Measurements from ENCODE around the gene AURKAIP1. TPM values are rescaled to one million over a fixed set of nuclear protein-coding genes. Genes with fewer than 3 reads are reported as not detected.

AURKAIP1 gene
- polyA plus RNA-seq, 5 donors = 36.5 to 88.5 (median 46.3) TPM

- no peak for DNase-seq
Observed at GRCh38 chr1:1365875-1366698, 8.9 kb downstream of the AURKAIP1 start.

DNA sequence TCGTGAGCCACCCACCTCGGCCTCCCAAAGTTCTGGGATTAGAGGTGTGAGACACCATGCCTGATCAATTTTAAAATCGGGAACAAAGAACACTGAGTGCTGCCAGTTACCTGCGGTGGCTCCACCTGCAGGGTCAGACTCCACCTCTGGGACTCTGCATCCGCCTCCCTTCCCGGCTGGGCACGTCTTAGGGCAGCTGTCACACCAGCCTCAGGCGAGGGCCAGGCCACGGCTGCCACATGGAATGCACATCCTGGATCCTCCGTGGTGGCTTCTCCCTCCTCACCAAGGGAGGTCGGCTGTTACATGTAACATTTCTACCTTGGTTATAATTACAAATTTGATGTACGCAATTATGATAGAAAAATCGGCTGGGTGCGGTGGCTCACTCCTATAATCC lies 10.7 kb downstream of the AURKAIP1 start:
- DNase-seq = no peak

DNA sequence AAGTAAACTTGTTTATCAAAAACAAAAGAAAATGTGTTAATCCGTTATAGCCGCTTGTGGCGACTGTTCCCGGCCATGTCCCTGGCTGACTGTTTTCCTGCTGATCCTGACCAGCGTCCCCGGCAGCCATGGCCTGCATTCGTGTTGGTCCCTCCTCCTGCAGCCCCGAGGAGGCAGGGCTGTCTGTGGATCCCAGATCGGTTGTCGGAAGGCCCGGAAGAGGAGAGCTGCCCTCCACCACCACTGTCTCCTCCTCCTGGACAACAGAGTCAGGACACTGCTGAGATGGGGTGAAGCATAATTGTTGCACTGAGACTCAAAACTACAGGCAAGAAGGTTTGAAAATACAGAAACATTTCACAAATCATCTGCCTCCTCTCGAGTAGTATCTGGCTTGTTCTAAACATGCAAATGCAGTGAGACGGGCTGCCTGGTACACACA lies 13.0 kb downstream of the AURKAIP1 start:
- no peak for DNase-seq

- DNase-seq = no peak
Observed at GRCh38 chr1:1361233-1361981, 13.6 kb downstream of the AURKAIP1 start.

DNA sequence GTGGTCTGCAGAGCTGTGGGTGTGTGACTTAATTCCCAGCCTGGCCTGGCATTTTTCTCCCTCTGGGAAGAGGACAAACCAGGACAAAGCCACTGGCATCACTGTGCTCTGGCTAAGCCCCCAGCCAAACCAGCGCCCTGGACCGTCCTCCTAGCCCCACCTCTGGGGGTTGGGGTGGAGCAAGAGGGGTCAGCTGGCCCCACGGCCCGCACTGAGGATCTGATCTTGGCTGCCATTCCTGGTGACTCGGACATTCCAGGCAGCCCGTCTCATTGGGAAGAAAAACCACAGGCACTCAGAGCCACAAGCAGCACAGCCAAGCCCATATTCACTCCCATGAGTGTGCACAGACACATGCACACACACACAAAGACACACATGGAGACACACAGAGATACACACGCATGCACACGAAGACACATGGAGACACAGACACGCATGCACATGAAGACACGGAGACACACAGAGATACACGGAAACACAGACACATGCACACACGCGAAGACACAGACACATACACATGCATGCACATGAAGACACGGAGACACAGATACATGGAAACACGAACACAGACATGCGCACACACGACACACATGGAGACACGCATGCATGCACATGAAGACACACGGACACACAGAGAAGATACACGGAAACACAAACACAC lies 14.4 kb downstream of the AURKAIP1 start:
- DNase-seq = no peak

- no peak for DNase-seq
Observed at GRCh38 chr1:1359664-1360468, 15.1 kb downstream of the AURKAIP1 start.

GRCh38 chr1:1359308-1359663 lies 15.7 kb downstream of the AURKAIP1 start:
- no peak for DNase-seq

- DNase-seq = peak; percentile 89
Observed at GRCh38 chr1:1358433-1359271, 16.4 kb downstream of the AURKAIP1 start, which contains the start of gene MXRA8. TSS of gene MXRA8 (minus strand) at chr1:1358555. CDS start at chr1:1358504, 51 bp downstream.

- DNase-seq = peak in 1 of 2 donors; percentile 62
Observed at GRCh38 chr1:1357871-1358432, 17.1 kb downstream of the AURKAIP1 start.

DNA sequence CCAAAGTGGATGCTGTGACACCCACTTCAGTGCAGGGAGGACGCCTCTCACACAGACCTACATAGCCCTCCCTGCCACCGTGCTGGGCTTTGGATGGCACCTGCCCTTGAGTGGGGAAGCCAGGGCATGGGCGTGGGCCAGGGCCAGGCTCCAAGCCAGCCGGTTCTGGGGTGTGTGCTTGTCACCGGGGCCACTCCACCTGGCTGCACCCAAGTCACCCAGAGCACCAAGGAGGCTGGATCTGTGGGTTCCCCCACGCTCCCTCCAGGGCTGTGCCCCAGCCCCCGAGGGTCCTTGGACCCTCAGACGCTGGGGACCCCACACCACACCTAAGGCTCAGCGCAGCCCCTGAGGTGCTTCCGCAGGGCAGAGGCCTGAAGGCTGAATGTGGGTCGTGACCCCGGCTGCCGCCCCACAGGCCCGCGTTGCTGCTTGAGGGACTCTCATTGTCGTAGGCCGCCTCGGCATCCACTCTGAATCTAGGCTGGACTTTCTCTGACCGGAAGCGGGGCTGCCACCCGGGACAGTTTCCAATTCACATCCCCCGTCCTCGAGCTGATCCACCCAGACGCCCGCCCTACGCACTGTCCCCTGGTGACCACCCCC lies 18.1 kb downstream of the AURKAIP1 start:
- DNase-seq = no peak

DNA sequence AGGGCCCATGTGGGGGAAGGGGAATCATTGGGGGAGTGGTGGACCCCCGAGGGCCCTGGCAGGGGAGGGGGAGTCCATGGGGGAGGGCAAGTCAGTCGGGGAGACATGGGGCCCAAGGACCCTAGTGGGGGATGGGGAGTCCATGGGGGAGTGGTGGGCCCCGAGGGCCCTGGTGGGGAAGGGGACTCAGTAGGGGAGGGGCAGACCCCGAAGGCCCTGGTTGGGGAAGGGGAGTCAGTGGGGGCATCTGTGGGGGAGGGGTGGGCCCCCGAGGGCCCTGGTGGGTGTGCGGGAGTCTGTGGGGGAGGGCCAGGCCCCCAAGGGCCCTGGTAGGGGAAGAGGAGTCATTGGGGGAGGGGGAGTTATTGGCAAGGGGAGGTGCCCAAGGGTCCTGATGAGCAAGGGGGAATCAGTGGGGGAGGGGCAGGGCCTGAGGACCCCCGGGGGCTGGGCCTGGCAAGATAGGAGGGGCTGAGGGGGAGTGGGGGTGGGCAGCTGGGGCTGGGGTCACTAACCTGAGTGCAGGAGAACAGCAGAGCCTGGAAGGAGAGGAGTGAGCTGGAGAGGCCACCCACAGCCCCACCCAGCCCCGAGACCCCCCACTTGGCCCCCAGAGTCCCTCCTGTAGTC lies 18.7 kb downstream of the AURKAIP1 start:
- no peak for DNase-seq

GRCh38 chr1:1355416-1355815 lies 19.6 kb downstream of the AURKAIP1 start:
- DNase-seq = no peak

GRCh38 chr1:1354271-1355247 lies 20.4 kb downstream of the AURKAIP1 start:
- no peak for DNase-seq

GRCh38 chr1:1353389-1354151 lies 21.4 kb downstream of the AURKAIP1 start:
- no peak for DNase-seq

GRCh38 chr1:1352786-1353388 lies 22.1 kb downstream of the AURKAIP1 start:
- DNase-seq = no peak

DNA sequence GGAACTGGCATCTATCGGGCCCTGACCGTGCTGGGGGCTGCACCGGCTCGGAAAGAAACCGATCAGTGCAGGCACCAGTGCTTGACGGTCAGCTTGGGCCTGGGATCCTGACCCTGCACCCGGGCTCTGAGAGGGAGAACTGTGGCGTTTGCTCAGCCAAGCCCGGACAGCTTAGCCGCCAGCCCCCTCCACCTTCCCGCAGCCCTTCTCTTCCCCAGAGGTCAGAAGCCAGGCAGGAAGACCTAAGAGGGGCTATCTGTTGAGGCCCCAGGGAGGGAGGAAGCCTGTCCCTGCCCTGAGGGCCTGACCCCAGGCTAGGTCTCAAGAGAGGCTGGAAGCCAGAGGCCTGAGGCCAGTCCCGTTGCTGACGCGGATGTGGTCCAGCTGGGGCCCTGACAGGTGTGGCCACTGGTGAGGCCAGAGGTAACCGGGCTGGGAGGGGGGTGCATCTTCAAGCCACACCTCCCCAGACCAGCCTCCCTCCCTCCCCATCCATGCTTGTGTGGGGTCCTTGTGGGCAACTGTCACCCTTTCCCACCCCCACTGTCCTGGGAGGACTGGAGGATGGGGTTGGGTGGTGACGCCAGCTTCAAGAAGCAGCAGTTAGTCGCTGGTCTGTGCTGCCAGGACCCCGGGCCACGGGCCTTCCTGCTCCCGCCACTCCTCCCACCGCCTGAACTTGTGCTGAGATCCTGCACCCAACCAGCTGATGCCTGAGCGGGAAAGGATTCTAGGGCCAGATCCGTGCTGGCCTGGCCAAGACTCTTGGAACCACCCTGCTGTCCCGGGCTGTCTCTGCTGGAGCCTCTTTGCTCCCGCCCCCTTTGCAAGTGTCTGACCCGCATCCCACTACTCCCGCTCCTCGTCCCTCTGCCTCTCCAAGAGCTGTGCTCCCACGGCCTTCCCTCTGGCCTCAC lies 23.2 kb downstream of the AURKAIP1 start:
- DNase-seq = no peak

Measured in right lung (tissue), 5 donors.